SK-N-SH treated with all-trans-retinoic acid at 6 μM for 48 hours (cell line): ENCODE data around the gene CCL17.

ENCODE experiments used
- PATZ1 ChIP-seq: fragments of 250-450 bp; sonication (Bioruptor Pico); IDR thresholded peaks from 2 replicates; pipeline ENCODE4 v1.8.0; 2020; ENCODE audit warnings: mild to moderate bottlenecking, moderate library complexity, borderline replicate concordance
- SNAI2 ChIP-seq: fragments of 250-450 bp; sonication (Bioruptor Pico); IDR thresholded peaks from 2 replicates; pipeline ENCODE4 v1.5.0; 2020; ENCODE audit warnings: mild to moderate bottlenecking, moderate library complexity
- ZFP30 ChIP-seq: fragments of 450-650 bp; formaldehyde crosslinking; IDR thresholded peaks from 2 replicates; pipeline ENCODE4 v1.5.0; 2022; ENCODE audit warnings: mild to moderate bottlenecking, moderate library complexity
- ZNF565 ChIP-seq: fragments of 450-650 bp; formaldehyde crosslinking; conservative IDR thresholded peaks from 2 replicates; pipeline ENCODE4 v1.5.0; 2020; ENCODE audit warnings: low read depth, mild to moderate bottlenecking, moderate library complexity
- TF ChIP-seq, protein P1 (sequence below): fragments of 250-450 bp; sonication (Bioruptor Pico); IDR thresholded peaks from 2 replicates; pipeline ENCODE4 v1.5.0; 2020; ENCODE audit warnings: mild to moderate bottlenecking, moderate library complexity

- TF ChIP-seq, protein P1, sequence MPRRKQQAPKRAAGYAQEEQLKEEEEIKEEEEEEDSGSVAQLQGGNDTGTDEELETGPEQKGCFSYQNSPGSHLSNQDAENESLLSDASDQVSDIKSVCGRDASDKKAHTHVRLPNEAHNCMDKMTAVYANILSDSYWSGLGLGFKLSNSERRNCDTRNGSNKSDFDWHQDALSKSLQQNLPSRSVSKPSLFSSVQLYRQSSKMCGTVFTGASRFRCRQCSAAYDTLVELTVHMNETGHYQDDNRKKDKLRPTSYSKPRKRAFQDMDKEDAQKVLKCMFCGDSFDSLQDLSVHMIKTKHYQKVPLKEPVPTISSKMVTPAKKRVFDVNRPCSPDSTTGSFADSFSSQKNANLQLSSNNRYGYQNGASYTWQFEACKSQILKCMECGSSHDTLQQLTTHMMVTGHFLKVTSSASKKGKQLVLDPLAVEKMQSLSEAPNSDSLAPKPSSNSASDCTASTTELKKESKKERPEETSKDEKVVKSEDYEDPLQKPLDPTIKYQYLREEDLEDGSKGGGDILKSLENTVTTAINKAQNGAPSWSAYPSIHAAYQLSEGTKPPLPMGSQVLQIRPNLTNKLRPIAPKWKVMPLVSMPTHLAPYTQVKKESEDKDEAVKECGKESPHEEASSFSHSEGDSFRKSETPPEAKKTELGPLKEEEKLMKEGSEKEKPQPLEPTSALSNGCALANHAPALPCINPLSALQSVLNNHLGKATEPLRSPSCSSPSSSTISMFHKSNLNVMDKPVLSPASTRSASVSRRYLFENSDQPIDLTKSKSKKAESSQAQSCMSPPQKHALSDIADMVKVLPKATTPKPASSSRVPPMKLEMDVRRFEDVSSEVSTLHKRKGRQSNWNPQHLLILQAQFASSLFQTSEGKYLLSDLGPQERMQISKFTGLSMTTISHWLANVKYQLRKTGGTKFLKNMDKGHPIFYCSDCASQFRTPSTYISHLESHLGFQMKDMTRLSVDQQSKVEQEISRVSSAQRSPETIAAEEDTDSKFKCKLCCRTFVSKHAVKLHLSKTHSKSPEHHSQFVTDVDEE (CRISPR knock-in tag) = no peak
- no peak for TF ChIP-seq PATZ1 (CRISPR knock-in tag)
- TF ChIP-seq ZNF565 (CRISPR knock-in tag) = no peak
- TF ChIP-seq ZFP30 (CRISPR knock-in tag) = no peak
- no peak for TF ChIP-seq SNAI2 (CRISPR knock-in tag)
Measured at GRCh38 chr16:57407521-57408353, 3.2 kb downstream of the CCL17 start.
